NOMO-1 treated with dmso at 0.1 percent for 144 hours (cell line): Measurements from ENCODE around the gene PRRX1.

ENCODE experiments used
- DNase-seq: peaks from one replicate; lab custom pipeline; 2025; ENCODE audit not compliant: unreplicated experiment; lab: John Stamatoyannopoulos, UW

PRRX1 gene

DNA sequence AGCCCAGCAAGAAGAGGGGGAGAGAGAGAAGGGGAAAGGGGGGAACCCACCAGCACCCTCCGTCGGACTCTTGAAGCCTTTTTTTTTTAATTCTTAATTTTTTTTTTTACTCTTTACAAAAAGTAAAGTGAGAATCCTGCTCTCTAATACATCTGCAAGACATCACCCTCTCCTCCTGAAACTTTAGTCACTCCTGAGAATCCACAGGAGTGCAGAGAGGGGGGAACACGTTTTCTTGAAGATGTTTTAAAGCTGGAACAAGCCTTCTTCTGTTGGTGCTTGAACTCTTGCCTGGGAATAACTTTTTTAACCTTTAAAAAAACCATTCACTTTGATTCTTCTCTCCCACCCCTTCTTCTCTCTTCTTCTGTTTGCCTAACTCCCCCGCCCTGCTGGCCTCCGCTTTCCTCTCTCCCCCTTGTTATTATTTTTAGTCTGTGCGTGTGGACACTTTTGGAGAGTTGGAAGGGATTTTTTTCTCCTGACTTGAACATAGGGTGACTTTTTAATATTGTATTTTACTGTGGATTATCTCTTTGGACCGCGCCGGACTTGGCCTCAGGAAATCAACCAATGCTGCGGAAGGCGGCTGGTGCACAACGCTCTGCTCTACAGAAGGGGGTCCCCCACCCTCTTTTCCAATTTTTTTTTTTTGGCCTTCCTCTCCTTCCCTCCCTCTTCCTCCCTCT lies 383 bp upstream of the PRRX1 start:
- no peak for DNase-seq

- DNase-seq = no peak
Observed at GRCh38 chr1:170664828-170665612, 1.1 kb downstream of the PRRX1 start.

- no peak for DNase-seq
Observed at GRCh38 chr1:170665629-170666028, 1.7 kb downstream of the PRRX1 start.

- no peak for DNase-seq
Observed at GRCh38 chr1:170666541-170667254, 2.8 kb downstream of the PRRX1 start.

DNA sequence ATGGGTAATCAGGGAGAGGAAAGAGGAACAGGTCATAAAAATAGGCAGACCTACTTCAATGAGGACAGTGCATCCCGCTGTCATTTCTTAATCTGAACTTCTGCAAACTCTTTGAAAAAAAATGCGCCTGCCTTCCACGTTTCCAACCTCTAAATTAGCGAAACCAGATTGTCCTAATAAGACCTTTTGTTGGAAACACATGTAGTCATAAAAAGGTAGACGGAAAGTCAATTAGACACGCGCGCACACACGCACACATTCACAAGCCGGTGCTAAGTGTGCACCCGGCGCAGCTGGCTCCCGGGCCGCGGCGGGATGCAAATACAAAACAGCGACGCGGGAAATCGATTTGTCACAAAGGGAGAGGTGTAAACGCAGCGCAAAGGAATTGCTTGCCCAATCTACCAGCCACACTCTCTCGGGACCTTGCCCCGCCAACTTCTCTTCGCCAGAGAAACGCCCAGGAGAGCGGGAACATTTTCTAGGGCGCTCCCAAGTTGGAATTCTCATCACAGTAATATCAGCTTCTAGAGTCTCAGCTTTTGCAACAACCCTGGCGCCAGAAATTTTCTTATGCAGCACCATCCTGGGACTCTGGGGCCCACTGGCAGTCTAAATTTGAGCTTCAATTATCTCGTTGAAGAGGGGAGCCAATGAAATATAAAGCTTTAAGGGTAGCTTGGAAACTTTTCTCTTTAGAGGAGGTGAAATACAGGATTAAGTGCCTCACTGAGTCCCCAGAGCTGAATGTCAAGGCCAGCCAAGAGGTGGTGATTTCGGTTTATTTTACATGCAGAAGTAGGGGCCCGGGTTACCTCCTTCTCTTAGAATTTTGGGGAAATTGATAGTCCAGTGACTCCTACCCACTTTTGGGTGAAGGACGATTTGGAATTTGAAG lies 4.5 kb downstream of the PRRX1 start:
- DNase-seq = no peak

GRCh38 chr1:170669107-170669445 lies 5.1 kb downstream of the PRRX1 start:
- DNase-seq = no peak

GRCh38 chr1:170669586-170670530 lies 5.9 kb downstream of the PRRX1 start:
- no peak for DNase-seq

GRCh38 chr1:170670802-170671628 lies 7.1 kb downstream of the PRRX1 start:
- DNase-seq = no peak

GRCh38 chr1:170671629-170671963 lies 7.7 kb downstream of the PRRX1 start:
- DNase-seq = no peak

GRCh38 chr1:170672316-170672715 lies 8.4 kb downstream of the PRRX1 start:
- no peak for DNase-seq

- no peak for DNase-seq
Observed at GRCh38 chr1:170674239-170674638, 10.3 kb downstream of the PRRX1 start.

DNA sequence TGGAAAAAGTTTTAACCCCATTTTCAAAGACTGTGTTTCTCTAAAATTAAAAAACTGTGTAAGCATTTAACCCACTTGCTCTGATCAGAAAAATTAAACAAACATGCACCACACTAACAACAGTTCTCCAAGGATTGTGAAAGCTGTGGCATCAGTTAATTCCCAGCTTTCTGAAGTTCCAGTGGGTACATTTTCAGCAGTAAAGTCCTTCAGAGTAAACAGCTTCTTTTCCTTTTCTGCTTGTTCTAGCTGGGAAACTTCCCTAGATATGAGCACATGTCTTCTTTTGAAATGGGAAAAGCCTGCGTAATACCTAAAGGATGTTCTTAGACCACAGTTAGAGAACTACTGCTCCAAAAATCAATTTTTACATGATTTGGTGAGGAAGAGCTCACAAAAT lies 11.1 kb downstream of the PRRX1 start:
- no peak for DNase-seq

DNA sequence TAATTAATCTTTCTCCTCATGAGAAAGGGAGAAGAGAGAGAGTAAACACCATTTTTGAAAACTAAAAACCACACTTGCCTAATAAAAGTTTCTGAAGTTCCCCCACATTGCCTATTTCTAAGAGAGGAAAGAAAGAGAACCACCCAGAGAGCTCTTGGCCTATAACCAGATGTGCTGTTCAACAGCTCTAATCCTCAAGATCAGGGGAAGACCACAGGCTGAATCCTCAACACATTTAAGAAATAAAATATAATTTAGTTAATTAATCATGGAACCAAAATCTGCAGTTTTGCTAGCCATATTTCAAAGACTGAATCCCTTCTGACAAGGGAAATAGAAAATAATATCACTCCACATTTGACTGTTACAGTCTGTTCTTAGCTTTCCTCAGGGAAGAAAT lies 11.9 kb downstream of the PRRX1 start:
- no peak for DNase-seq

- DNase-seq = no peak
Observed at GRCh38 chr1:170676628-170677027, 12.7 kb downstream of the PRRX1 start.

GRCh38 chr1:170678027-170678600 lies 14.2 kb downstream of the PRRX1 start:
- no peak for DNase-seq

DNA sequence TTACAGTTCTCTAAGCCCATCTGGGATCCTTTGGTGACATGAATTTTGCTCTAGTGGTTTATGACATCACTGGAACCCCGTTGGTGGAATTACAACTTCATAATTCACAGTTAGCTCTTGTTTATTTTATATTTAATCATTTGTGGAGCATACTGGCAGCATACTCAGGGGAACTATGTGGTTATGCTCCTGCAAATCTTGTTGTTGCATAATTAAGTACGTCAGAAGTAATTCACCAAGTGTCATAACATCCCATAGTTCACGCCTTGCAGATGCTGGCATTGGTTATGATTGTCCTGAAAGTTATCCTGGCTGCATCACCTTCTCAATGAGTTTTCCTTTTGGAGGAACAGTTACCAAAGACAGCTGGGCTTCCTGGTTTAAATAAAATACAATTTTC lies 16.5 kb downstream of the PRRX1 start:
- DNase-seq = no peak

- no peak for DNase-seq
Observed at GRCh38 chr1:170682169-170682568, 18.2 kb downstream of the PRRX1 start.

DNA sequence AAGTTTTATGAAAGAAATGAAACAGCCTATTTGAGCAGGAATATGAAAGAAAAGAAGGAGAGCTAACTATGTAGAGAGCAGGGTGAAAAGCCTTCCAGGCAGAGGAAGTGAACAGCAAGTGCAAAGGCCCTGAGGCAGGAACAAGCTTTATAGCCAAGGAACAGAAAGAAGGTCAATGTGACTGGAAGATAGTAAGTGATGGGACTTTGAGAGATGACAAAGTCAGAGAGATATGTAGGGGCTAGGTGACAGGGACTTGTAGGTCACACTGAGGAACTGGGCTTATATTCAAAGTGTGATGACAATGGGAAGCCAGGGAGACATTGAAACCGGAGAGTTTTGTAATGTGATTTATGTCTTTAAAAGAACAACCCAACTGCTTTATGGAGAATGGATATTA lies 18.9 kb downstream of the PRRX1 start:
- no peak for DNase-seq

DNA sequence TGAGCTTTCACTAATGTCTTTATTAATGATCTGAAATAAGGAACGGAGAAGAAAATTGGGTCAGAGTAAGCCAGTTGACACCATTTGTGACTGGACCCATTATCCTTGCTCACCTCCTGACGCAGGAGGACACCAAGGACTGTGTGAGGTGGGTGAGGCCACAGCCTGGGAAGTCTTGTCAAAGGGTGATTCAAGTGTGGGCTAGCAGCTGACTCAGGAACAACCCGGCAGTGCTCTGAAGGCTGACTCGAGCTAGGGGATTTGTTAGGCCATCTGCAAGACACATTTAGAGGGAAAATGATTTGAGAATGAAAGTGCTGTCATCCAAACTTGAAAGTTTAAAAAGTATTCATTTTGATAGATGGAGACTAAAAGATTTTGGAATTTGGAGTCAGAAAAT lies 21.2 kb downstream of the PRRX1 start:
- no peak for DNase-seq
